NB4 (cell line): Measurements from ENCODE around the gene TARDBP.

ENCODE experiments used
- DNase-seq: peaks from one replicate; pipeline ENCODE4 v3.0.0; 2010; ENCODE audit warnings: low read depth
- H3K4me3 ChIP-seq: one replicate; pipeline ENCODE4 v1.5.1; 2011; ENCODE audit warnings: mild to moderate bottlenecking, low read depth, low read length, moderate library complexity
- MYC ChIP-seq: IDR thresholded peaks from 2 replicates; pipeline ENCODE4 v1.6.1; 2011; ENCODE audit warnings: low read depth, low read length
- POLR2A ChIP-seq: IDR thresholded peaks from 2 replicates; pipeline ENCODE4 v1.6.1; 2011; ENCODE audit warnings: mild to moderate bottlenecking; ENCODE audit not compliant: insufficient read length; ENCODE audit errors: extremely low read depth
- TF ChIP-seq, protein P1 (sequence below): IDR thresholded peaks from one replicate; pipeline ENCODE4 v1.5.1; 2012; ENCODE audit warnings: low read depth, low read length
- TF ChIP-seq, protein P2 (sequence below): IDR thresholded peaks from 2 replicates; pipeline ENCODE4 v1.6.1; 2011; ENCODE audit warnings: low read depth, low read length

Gene TARDBP

DNA sequence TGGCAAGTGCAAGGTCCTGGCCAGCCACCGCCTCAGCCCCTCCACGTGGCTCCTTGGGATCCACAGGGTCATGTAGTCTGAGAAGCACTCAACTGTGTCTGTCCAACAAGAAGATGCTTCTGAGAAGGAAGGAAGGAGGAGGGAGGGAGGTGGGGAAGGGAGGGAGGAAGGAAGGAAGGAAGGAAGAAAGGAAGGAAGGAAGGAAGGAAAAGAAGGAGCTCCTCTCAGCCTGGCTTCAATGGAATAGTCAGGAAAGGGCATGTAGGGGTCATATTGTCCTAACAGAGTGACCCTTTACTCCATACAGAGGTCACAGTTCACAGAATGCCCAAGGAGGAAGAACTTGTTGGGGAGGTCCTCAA lies 42.5 kb upstream of the TARDBP start:
- H3K4me3 ChIP-seq: no peak overlapping the region
- no peak for TF ChIP-seq POLR2A
- TF ChIP-seq, protein P1, sequence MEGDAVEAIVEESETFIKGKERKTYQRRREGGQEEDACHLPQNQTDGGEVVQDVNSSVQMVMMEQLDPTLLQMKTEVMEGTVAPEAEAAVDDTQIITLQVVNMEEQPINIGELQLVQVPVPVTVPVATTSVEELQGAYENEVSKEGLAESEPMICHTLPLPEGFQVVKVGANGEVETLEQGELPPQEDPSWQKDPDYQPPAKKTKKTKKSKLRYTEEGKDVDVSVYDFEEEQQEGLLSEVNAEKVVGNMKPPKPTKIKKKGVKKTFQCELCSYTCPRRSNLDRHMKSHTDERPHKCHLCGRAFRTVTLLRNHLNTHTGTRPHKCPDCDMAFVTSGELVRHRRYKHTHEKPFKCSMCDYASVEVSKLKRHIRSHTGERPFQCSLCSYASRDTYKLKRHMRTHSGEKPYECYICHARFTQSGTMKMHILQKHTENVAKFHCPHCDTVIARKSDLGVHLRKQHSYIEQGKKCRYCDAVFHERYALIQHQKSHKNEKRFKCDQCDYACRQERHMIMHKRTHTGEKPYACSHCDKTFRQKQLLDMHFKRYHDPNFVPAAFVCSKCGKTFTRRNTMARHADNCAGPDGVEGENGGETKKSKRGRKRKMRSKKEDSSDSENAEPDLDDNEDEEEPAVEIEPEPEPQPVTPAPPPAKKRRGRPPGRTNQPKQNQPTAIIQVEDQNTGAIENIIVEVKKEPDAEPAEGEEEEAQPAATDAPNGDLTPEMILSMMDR: no peak
- TF ChIP-seq, protein P2, sequence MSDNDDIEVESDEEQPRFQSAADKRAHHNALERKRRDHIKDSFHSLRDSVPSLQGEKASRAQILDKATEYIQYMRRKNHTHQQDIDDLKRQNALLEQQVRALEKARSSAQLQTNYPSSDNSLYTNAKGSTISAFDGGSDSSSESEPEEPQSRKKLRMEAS: no peak
- no peak for TF ChIP-seq MYC
- DNase-seq: no peak

DNA sequence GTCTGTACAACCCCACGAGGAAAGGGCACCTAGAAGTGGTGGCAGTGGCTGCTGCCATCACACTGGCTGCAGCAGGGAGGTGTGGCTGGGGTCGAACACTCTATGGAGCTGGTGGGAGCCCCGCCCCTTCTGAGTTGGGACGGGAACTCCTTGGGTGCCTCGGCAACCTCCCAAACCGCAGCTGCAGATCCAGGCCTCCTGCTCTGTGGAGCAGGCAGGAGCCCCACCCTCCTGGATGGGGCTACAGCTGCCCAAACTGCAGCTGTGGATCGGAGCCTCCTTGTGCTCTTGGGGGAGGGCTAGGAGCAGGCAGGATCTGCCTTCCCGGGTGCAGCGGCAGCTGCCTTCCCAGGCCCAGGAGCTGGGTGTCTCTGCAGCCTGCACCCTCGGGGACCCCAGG lies 38.9 kb upstream of the TARDBP start:
- H3K4me3 ChIP-seq: no peak overlapping the region
- TF ChIP-seq, protein P2: no peak
- TF ChIP-seq, protein P1: no peak
- TF ChIP-seq MYC (no peak), POLR2A (no peak)
- no peak for DNase-seq

DNA sequence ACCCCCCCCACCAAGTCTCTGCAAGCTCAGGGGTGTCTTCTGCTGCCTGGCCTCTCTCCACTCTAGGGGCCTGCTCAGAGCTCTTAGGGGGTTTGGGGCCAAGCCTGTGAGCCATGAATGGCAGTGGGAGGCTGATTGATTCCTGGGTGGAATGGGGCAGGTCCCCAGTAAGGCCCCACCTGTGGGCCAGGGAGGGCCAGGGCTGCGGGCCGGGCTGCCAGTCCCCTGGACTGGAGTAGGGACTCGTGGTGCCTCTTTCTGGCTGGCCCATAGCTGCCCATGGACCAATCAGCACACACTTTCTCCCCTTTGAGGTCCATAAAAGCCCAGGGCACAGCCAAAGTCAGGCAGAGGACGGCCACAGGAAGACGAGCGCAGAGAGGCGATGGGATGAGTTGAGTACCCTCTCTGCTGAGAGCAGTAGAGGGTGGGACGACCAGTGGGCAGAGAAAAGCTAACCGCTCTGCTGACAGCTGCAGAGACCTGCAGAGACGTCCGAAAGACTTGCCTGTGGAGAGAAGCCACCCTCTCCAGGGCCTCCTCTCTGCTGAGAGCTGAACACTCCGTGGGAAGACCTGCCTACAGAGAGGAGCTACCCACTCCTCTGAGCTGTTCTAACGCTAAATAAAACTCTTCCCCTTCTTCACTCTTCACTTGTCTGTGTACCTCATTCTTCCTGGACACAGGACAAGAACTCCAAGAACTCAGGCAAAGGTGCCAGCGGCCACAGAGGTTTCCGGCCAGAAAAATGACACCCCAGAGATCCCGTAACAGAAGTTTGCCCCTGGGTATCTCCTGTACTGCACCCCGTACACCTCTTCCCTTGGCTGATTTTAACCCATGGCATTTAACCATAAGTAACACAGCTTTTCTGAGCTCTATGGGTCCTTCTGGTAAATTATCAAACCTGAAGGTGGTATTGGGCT lies 38.2 kb upstream of the TARDBP start:
- no peak for DNase-seq
- TF ChIP-seq POLR2A: no peak
- TF ChIP-seq, protein P2: no peak
- no peak overlapping the region for H3K4me3 ChIP-seq

DNA sequence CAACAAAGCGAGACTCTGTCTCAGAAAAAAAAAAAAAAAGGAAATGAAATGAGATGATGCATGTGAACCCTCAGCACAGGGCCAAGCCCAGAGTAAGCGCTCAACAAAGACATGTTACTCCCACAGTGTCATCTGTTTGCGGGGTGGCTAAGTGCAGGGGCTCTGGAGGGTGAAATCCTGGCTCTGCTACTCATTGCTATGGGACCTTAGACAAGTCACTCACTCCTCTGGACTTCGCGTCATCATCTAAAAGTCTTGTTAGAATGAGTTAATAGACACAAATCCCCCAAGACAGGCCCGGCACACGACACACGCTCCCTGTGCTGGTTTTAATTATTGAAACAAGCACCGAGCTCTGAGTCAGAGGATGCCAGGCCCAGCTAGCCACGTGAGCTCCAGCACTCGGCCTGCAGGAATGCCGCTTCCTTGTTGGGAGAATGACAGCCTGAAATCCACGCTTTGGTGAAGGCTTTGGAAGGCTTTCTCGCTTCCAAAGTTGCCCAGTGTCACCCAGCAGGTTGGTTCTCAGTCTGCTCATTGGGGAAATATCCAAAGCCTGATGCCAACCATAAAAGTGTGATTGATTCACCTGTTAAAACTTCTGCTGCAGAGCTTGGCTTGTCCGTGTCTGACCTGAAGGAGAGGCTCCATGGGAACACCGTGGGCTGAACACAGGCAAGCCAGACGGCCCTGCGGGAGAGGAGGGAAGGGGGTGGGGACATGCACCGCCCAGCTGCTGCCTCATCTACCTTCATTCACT lies 36.7 kb upstream of the TARDBP start:
- DNase-seq: no peak
- no peak overlapping the region for H3K4me3 ChIP-seq
- TF ChIP-seq, protein P2: no peak
- no peak for TF ChIP-seq POLR2A
- TF ChIP-seq, protein P1: no peak
- TF ChIP-seq MYC: no peak

DNA sequence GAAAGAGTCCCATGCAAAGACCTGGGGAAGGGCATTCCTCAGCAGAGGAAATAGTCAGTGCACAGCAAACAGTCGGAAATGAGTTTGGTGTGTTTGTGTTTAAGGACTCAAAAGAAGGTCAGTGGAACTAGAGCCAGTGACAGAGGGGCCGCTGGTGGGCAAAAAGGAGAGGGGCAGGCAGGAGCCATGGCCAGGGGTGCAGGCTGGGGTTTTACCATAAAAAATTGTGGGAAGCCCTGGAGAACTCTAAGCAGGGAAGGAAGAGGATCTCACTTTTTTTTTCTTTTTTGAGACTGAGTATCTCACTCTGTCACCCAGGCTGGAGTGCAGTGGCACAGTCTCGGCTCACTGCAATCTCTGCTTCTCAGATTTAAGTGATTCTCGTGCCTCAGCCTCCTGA lies 33.7 kb upstream of the TARDBP start:
- no peak overlapping the region for H3K4me3 ChIP-seq
- no peak for DNase-seq
- TF ChIP-seq, protein P1: no peak
- no peak for TF ChIP-seq MYC

DNA sequence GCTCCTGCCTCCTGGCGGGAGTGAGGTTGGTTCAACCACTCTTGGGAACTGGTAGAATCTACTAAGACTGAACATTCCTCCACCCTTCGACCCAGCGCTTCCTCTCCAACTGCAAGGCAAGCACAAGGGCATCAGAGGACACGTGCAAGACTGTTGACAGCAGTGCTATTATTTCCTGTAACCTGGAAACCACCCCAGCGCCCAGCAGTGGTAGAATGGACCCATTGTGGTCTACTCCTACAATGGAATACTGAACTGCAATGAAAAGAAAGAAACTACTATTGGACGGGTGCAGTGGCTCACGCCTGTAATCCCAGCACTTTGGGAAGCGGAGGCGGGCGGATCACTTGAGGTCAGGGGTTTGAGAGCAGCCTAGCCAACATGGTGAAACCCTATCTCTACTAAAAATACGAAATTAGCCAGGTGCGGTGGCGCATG lies 33.0 kb upstream of the TARDBP start:
- TF ChIP-seq POLR2A (no peak), MYC (peak; percentile 61)
- TF ChIP-seq, protein P2: peak; percentile 88
- TF ChIP-seq, protein P1: no peak
- DNase-seq: peak; percentile 37
- H3K4me3 ChIP-seq: no peak overlapping the region
